ENCODE data around the gene RGMA. TPM values are rescaled to one million over a fixed set of nuclear protein-coding genes. Genes with fewer than 3 reads are reported as not detected.

RGMA gene
- total RNA-seq, 1 experiment from 2014 or later = 5.5 TPM

DNA sequence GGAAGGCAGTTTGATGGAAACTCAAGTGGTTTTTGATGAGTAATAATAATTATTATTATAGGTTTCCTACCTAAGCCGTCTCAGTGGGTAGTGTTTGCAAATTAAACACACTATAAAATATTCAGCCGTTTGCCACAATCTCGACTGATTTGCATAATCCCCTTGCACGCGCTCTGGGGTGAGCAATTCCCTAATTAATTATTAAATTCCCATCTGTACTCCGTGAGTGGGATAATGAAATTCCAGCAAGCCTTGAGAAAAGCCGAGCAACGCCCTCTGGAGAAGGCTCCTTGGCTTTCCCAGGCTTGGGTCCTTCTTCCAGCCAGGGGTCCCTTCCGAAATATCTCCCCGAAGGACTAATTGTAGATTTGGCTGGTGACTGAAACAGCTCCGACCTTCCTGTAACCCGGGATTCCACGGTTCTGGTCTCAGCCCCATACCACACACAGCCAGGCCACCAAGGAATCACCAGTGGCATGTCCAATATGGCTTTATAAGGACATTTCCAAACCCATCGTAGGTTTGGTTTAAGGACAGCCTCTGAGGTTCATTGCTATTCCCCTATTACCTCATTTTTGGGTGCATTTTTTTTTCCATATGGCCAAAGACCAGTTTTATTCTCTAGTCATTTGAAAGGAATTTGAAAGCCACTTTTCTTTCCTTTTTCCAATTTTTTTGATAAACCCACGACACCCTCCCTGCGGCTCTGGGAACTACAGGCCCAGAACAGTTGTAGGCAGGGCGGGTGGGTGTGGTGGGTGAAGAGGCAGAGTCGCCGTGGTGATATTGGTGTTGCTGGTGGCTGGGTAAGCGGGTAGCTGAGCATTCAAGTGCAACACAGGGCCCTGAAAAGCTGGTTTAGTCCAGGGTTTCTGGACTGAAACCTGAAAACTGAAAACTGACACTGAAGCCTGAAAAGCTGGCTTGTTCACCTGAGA lies 33.2 kb upstream of the RGMA start:
- Histone ChIP-seq H3K79me2 (ENCODE audit: insufficient read depth, low read length) (no peaks in the 10 kb centered on the region), H3K4me1 (ENCODE audit: control insufficient read depth in 1 of 2, insufficient read depth in 2 of 2, low read length in 2 of 2) (no peaks in the 10 kb centered on the region), H3K36me3 (ENCODE audit: control insufficient read depth in 1 of 2, insufficient read depth in 2 of 2, low read length in 2 of 2) (no peaks in the 10 kb centered on the region), H3K9ac (ENCODE audit: low read length) (no peak overlapping the region), H3K27me3 (ENCODE audit: insufficient read depth, low read length) (no peaks in the 10 kb centered on the region), H2AFZ (ENCODE audit: low read depth, low read length, poor library complexity, severe bottlenecking) (no peak overlapping the region), H3K9me2 (ENCODE audit: insufficient read depth) (no peaks in the 10 kb centered on the region), H3K27ac (ENCODE audit: low read depth, low read length) (no peak overlapping the region), H3K9me3 (ENCODE audit: control insufficient read depth in 1 of 2, insufficient read depth in 1 of 2, low read depth in 1 of 2, low read length in 2 of 2) (no peaks in the 10 kb centered on the region), H3K4me3 (replicated peaks in 1 of 2; ENCODE audit: low read depth in 1 of 2, low read length in 2 of 2) (no peak overlapping the region), H4K20me1 (ENCODE audit: insufficient read depth) (no peaks in the 10 kb centered on the region), H3K4me2 (ENCODE audit: low read length) (no peak overlapping the region)
- ATAC-seq (no peak), DNase-seq (ENCODE audit: low read depth, low spot score) (no peak)
- TF ChIP-seq RAD21 (IDR thresholded peaks at IDR 0.05; ENCODE audit: low read depth) (no peak), SP1 (IDR thresholded peaks at IDR 0.05; ENCODE audit: low read depth) (no peak), POLR2AphosphoS5 (IDR thresholded peaks at IDR 0.05; ENCODE audit: low read depth, low read length) (no peak), EGR1 (IDR thresholded peaks at IDR 0.05; ENCODE audit: low read depth) (no peak), ZNF274 (IDR thresholded peaks at IDR 0.05; ENCODE audit: low read depth, low read length) (no peak), ATF3 (IDR thresholded peaks at IDR 0.05) (no peak), CTCF (IDR thresholded peaks at IDR 0.05 in 2 of 3, conservative IDR thresholded peaks at IDR 0.05 in 1 of 3; ENCODE audit: borderline replicate concordance in 1 of 3, insufficient read depth in 1 of 3, low read depth in 2 of 3, low read length in 2 of 3) (no peak), ZFX (IDR thresholded peaks at IDR 0.05) (no peak), MAX (IDR thresholded peaks at IDR 0.05) (no peak)
- TF ChIP-seq, protein P1, sequence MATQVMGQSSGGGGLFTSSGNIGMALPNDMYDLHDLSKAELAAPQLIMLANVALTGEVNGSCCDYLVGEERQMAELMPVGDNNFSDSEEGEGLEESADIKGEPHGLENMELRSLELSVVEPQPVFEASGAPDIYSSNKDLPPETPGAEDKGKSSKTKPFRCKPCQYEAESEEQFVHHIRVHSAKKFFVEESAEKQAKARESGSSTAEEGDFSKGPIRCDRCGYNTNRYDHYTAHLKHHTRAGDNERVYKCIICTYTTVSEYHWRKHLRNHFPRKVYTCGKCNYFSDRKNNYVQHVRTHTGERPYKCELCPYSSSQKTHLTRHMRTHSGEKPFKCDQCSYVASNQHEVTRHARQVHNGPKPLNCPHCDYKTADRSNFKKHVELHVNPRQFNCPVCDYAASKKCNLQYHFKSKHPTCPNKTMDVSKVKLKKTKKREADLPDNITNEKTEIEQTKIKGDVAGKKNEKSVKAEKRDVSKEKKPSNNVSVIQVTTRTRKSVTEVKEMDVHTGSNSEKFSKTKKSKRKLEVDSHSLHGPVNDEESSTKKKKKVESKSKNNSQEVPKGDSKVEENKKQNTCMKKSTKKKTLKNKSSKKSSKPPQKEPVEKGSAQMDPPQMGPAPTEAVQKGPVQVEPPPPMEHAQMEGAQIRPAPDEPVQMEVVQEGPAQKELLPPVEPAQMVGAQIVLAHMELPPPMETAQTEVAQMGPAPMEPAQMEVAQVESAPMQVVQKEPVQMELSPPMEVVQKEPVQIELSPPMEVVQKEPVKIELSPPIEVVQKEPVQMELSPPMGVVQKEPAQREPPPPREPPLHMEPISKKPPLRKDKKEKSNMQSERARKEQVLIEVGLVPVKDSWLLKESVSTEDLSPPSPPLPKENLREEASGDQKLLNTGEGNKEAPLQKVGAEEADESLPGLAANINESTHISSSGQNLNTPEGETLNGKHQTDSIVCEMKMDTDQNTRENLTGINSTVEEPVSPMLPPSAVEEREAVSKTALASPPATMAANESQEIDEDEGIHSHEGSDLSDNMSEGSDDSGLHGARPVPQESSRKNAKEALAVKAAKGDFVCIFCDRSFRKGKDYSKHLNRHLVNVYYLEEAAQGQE (IDR thresholded peaks at IDR 0.05; ENCODE audit: low read depth) = no peak
- CTCF ChIA-PET = no interaction called here
- no TSS peak for BruUV-seq (replicated peaks)
- intact Hi-C loops (cut with micrococcal nuclease) = no loop called here
- RAD21 ChIA-PET (ENCODE audit: low non-redundant PET in 1 of 2, low total read pairs in 2 of 2, uncharacterized antibody in 2 of 2, unreplicated experiment in 2 of 2) = no interaction called here
- POLR2A ChIA-PET = no interaction called here
